GM18868 (cell line): ENCODE data around the gene BRD7.

Experiments
- ATAC-seq: cut with Tn5 transposase; IDR thresholded peaks from one replicate; pipeline ENCODE4 v1.9.1; 2021; ENCODE audit warnings: mild to moderate bottlenecking, moderate library complexity; ENCODE audit not compliant: unreplicated experiment

Gene BRD7

DNA sequence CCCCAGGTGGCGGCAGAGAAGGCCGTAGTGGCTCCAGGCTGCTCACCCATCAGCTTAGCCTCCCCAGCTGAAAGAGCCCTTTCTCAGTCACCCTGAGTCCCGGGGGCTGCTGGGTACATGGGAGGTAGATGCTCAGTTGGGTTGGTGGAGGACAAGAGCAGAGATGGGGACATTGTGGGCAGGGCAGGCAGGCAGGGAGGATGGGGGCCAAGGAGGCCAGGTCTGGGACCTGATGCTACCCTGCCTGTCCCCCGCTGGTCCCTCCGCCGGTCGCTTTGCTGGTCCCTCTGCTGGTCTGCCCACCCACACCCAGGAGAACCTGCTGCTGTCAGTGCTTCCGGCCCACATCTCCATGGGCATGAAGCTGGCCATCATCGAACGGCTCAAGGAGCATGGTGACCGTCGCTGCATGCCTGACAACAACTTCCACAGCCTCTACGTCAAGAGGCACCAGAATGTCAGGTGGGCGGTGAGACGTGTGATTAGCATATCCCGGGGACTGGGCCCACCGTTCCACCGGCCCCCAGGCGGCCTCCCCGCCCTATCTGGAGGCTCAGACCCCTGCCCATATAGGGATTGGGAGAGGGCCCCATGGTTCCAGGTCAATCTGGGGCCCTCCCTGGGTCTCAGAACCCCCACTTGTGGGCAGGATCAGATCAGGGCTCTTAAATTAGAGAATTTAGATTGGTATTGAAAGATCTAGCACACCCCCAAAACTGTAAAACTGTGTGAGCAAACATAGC lies 75.6 kb downstream of the BRD7 start:
- no peak for ATAC-seq

DNA sequence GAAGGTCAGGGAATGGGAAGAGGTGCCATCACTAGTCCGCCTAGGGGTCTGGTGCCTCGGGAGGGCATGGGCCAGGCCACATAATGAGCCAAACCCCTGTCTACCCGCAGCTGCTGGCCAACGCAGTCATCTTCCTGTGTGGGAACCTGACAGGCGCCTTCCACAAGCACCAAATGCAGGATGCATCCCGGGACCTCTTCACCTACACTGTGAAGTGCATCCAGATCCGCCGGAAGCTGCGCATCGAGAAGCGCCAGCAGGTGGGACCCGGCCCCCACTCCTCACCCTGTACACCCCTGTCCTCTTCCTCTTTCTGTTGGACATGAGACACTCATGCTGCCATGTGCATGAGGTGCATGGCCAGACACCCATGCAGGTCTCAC lies 76.2 kb downstream of the BRD7 start:
- ATAC-seq, result no peak

DNA sequence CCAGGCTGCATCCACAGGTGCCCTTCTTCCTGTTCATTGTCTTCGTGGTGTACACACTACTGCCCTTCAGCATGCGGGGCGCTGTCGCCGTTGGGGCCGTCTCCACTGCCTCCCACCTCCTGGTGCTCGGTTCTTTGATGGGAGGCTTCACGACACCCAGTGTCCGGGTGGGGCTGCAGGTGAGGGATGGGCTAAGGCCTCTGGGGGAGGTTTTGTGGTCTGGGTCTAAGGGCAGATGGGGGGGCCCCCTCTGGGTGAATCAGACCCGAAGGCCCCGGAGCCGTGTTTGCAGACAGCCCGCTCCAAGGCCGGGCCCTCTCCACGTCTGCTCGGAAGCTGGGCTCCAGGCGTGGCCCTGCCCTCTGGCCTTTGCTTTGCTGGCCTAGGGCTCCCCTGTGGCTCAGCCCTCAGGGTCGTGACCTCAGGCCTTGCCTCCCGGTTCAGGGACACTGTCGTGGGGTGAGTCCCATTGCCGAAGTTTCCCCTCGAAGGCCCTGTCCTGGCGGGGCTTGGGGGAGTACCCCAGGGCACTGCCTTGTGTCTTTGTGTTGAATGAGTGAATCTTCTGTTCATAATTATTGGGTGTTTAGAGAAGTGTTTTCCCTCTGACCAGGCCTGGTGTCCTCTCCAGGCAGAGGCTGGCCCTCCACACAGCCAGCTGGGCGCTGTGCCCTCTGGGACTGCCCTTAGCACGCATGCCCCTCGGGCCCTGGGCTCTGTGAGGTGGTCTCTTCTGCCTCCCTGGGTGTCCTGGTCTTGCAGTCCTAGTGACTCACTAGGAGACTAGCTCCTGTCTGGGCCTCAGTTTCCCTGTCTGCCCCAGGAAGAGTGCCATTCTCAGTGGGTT lies 76.8 kb downstream of the BRD7 start:
- no peak for ATAC-seq

DNA sequence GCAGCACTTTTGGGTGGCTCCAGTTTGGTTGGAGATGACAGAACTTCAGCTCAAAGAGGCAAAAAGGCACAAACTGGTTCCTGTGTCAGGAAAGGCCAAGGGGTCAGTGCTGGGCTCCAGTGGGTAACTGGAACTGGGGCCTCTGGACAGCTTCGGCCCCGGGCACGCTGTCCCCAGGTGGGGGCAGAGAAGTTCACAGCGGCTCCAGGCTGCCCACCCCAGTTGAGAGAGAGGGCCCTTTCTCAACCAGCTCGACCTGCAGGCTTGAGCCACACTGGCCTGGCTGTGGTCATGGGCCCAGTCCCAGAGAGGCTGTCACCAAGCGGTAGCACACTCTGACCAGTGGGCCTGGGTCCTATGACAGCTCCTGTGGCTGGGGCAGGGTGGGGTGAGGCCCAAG lies 77.9 kb downstream of the BRD7 start:
- no peak for ATAC-seq

DNA sequence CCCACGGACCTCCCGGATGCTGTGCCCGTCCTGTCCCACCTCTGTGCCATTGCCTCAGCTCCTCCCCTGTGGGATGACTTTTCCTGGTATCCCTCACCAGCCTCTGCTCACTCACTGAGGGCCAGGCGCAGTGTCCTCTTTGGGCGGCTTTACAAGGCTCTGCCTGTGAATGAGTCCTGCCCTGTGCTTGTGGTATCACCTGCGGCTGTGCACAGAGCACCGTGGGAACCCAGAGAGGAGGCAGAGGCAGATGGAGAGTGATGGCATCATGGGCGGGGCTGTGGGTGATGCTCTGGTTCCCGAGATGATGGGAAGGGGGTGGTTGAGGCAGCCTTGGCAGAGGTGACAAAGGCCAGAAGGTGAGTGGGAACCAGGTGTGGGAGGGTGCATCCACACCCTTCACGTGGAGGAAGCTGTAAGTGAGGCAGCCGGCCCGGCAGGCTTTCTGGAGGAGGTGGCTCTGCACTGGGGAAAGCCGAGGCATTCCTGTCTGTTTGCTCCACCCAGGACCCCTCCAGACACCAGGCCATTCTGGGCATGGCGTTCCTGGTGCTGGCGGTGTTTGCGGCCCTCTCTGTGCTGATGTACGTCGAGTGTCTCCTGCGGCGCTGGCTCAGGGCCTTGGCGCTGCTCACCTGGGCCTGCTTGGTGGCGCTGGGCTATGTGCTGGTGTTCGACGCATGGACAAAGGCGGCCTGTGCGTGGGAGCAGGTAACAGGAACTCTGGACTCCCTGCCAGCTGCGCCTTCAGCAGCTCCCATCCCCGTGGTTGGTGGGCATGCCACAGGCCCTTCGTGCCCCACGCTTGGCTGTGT lies 78.6 kb downstream of the BRD7 start:
- ATAC-seq, result no peak

DNA sequence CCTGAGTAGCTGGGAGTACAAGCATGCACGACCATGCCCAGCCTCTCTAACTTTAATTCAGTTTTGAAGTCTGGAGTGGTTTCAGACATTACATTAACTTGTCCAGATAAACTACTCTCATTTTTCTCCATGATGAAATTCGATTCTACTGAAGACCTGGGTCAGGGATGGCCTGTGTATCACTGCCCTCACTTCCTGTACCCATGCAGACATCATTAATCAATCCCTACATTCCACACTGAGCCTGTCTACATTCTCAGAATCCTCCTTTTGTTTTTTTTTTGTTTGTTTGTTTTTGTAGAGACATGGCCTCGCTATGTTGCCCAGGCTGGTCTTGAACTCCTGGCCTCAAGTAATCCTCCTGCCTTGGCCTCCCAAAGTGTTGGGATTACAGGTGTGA lies 79.9 kb downstream of the BRD7 start:
- ATAC-seq, result no peak

DNA sequence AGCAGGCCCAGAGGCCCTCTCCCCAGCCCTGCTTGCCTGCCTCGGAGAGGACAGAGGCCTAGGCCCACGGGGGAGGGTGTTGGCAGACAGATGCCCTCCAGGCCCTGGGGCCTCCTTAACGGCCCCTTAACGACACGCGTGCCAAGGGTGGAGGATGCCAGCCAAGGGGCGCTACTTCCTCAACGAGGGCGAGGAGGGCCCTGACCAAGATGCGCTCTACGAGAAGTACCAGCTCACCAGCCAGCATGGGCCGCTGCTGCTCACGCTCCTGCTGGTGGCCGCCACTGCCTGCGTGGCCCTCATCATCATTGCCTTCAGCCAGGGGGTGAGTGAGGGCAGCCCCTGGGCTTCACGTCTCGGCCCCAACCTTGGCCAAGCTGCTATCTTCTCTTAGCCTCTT lies 80.8 kb downstream of the BRD7 start:
- no peak for ATAC-seq

DNA sequence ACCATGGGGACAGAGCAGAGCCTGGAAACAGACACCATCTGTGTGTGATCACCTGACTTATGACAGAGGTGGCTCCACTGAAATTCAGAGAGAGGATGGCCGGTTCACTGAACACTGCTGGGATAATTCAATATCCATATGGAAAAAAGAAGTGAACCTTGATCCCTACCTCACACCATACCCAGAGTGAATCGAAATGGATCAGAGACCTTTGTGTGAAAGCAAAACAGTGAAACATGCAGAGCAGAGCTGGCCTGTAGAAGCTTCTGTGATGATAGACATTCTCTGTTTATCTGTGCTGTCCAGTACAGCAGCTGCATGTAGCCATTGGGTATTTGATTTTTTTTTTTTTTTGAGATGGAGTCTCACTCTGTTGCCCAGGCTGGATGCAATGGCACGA lies 82.1 kb downstream of the BRD7 start:
- ATAC-seq, result no peak

DNA sequence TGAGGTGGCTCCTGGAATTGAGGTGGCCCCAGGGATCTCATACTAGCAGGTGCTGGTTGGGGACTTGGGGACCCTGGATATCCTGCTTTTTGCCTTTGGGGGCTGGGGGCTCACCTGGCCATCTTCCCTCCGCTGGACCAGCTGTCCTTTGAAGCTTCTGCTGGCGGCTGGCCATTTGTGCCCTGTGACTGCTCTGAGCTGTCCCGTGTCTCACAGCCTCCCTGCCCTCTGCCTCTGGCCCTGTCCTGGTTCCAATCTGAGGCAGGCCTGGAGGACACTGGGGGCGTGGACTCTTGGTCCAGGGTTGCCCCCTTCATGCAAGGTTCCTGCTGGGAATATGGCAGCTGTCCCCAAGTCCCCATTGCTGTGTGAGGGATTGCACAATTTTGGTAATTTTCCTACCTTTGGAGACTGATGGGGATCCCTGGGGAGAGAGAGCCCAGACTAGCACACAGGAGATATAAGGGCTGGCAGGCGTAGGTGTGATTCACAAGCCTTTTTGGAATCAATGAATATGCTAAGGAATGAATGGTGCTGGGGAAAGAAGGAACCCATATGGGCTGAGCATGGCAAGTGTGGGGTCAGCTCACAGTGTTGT lies 83.3 kb downstream of the BRD7 start:
- ATAC-seq, result no peak

DNA sequence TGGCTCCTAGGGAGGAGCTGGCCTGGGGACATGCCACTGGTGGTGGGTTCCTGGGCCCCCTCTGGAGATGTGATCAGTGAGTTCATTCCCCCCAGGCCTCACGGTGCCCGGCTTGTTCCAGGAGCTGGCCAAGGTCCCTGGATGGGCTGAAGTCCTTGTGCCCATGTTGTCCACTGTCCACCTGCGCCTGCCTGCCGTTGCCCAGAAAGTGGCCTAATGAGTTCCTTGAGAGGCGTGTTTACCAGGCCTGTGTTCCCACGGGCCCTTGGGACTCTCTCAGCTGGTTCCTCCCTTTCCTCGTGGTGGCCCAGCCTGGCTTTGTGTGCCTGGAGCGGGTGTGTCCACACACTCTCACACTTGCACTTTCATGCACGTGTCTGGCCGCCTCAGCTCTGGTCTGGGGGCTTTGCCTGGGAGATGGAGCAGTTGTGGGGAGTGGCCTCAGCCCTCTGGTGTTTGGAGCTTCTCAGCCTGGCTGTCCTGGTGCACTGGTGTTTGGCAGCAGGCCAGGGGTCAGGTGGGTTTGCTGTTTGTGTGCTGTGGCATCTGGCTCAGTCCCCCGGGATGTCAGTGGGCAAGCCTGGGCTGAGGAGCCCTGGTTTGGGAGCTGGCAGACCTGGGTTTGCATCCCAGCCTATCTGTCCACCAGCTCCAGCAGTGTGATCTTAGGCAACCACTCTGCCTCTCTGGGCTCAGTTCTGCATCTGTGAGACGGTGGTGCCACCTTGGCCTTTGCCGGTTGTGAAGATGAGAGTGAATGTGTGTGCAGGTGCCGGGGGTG lies 84.5 kb downstream of the BRD7 start:
- no peak for ATAC-seq

DNA sequence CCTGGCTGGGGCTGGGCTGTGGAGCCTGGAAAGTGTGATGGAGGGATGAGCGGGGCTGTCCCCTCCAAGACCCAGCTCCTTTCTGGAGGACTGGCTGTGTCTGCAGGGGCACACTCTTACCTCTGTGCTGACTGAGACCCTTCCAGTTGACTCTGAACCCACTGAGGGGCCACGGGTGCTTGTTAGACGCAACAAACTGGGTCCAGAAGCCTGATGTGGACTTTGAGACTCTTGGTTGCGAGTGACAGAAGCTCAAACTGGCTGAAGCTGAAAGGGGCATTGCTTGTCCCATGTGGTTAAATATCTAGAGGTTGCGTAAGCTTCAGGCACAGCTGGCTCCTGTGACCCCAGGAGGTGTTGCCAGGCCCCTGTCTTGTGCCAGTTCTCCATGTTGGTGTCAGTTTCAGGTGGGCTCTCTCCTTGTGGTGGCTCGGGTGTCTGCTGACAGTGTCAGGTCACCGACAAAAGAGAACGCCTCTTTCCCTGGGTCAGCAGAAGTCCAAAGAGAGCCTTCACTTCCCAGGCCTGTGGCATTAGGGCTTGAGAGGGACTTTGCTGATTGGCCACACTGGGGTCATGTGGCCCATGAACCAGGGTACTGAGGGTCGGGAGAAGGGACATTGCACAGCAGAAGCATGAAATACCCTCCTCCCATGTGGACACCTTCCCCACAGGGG lies 85.7 kb downstream of the BRD7 start:
- no peak for ATAC-seq

DNA sequence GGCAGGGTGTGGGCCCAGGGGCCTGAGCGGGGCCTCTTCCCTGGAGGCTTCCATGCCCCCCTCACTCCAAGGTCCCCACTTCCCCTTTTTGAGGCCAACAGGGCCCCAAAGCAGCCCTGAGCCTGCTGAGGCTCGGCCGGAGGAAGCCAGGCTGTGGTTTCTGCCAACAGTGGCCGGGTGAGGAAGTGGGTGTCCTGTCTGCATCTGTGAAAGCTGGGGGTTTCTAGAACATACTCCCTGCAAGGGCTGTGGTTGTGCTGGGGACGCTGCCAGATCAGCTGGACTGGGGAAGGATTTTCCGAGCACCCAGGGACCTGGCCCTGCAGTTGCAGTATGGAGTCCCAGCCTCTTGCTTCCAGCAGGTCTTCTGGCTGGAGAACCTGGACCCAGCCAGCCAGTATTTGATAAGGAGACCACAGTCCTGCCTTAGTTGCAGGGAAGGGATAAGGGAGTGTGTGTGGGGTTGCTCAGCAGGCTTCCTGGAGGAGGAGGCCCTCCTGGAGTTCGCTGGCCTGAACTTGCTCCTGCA lies 86.7 kb downstream of the BRD7 start:
- peak; percentile 94 for ATAC-seq

DNA sequence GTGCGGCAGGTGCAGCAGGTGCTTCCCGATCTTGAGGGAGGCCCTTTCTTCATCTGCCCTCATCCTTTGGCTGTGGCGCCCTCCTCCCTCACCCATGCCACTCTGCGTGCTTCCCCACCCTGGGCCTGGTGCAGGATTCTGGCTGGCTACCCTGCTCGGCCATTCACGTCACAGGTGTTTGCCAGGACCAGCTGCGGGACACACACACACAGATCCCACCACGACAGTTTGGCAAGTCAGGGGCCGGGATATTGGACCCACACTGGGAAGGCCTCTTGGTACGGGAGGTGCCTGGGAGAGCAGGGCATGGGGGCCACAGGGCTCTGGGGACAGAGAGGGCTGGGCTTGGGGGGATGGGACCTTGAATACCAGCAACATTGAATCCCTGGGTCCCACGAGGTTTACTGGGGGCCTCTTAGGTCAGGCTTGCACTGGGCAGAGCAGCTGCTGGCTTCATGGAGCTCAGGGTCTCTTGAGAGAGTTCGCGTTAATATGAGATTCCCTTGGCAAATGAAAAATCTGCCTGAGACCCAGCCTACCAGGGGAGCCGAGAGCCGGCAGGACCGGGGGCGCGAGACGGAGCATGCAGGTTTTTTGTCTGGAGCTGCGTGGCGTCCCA lies 87.3 kb downstream of the BRD7 start:
- no peak for ATAC-seq

DNA sequence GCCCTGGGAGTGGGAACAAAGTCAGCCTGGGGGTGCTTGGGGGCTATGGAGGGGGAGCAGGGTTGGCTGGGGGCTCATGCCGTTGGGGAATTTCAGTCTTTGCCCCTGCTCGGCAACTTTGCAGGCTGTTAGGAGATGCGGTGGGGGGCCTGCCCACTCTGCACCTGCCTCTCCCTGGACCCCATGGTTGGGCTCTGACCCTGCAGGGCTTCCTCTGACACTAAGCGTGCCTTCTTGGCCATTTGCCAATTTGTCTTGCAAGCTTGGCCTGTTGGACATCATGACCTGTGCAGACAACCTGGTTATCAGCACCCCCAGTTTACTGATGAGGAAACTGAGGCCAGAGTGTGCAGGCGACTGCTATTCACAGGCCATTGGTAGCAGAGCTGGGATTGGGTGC lies 87.9 kb downstream of the BRD7 start:
- no peak for ATAC-seq

DNA sequence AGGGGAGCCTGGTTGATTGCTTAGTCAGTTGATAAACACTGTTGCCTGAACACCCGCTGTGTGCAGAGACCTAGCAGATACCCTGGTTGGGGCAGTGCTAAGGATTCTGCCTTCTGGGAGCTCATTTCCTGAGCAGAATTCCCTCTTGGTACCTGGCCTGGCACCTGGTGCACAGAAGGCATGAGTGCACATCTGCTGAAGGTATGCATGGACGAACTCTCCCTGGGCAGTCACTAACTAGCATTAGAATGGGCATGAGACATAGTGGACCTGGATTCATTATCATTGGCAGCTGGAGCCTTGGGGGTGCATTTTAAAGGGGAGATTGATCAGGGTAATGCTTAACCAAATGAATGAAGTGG lies 89.3 kb downstream of the BRD7 start:
- no peak for ATAC-seq

DNA sequence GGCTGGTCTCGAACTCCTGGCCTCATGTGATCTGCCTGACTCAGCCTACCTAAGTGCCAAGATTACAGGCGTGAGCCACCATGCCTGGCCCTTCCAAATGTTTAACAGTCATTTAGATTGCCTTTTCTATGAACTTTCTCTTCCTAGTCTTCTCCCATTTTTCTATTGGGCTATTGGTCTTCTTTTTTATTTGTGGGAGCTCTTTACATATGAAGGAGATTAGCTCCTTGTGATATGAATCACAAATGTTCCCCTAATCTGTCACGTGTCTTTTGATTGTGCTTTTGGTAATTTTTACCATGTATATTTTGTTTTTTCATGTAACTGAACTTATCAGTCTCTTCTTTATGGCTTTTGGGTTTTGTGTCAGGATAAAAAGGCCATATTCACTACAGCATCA lies 90.5 kb downstream of the BRD7 start:
- ATAC-seq, result no peak

DNA sequence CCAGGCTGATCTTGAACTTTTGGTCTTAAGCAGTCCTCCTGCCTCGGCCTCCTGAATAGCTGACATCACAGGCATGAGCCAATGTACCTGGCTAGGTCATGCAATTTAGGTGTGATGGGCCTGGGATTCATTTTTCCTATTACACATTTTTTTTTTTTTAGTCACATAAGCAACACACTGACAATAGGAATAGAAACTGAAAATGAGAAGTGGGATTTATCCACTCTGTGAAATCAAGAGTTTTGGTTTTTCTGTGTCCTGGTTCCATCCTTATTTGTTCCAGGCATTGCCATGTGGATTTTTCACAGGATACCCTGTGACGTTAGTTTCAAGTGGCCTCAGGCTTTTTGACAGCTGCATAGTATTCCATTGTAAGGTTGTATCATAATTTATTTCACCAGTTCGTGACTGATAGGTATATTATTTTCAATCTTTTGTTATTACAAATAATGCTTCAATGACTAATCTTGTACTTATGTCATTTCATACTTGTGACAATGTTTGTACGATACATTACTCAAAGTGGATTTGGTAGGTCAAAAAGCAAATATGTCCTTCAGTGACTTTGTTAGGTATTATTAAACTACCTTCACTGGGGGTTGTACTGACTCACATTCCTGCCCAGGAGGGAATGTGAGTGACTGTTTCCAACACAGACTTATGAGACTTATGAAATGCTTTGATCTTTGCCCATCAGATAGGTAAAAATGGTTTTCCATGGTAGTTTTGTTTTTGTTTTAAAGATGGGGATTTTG lies 91.8 kb downstream of the BRD7 start:
- ATAC-seq, result no peak

DNA sequence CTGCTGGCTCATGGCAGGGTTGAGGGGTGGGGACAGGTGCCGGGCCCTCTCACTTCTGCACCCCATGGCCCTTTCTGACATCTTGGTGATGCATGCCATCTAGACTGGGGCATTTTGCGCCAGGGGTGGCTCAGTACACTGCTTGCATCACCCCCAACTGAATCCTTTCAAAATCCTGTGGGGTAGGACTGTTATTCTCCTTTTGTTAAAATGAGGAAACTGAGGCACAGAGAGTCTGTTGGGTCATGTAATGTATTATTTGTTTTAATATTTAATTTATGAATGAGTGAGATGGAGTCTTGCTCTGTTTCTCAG lies 92.5 kb downstream of the BRD7 start:
- ATAC-seq, result no peak
